ENCODE results near the gene FASTK. TPM values are rescaled to one million over a fixed set of nuclear protein-coding genes. Genes with fewer than 3 reads are reported as not detected.

Gene FASTK
- total and polyA plus RNA-seq, 2 of the 4 experiments (the other 2 are of a cell fraction) = 53.8 to 115 TPM

- Histone ChIP-seq H3K14ac (replicated peaks; ENCODE audit: low read depth, low read length) (no peak overlapping the region), H3K4me2 (ENCODE audit: low read depth, low read length) (no peak overlapping the region), H3K4ac (ENCODE audit: low read depth, low read length) (no peak overlapping the region), H3K27me3 (ENCODE audit: control insufficient read depth, insufficient read depth, low read length) (no peaks in the 10 kb centered on the region), H3K9ac (ENCODE audit: low read depth, low read length) (no peak overlapping the region), H3K9me1 (ENCODE audit: insufficient read depth, low read length) (peaks cover 21% of the 10 kb centered on the region), H3K36me3 (ENCODE audit: control insufficient read depth, insufficient read depth, low read length) (peaks cover 5% of the 10 kb centered on the region), H4K5ac (ENCODE audit: low read depth, low read length) (no peak overlapping the region), H4K20me1 (ENCODE audit: insufficient read depth, low read length) (peaks cover 84% of the 10 kb centered on the region), H3K56ac (ENCODE audit: extremely low read depth, insufficient read depth, low read length) (no peak overlapping the region), H3K4me1 (ENCODE audit: control insufficient read depth, insufficient read depth, low read length) (peaks cover 13% of the 10 kb centered on the region), H3K27ac (ENCODE audit: insufficient read depth, low read length) (no peak overlapping the region), H4K91ac (ENCODE audit: insufficient read depth, low read depth, low read length) (no peak overlapping the region), H3K23ac (ENCODE audit: low read depth, low read length) (no peak overlapping the region), H2BK15ac (ENCODE audit: low read depth, low read length) (no peak overlapping the region), H2AK5ac (ENCODE audit: low read depth, low read length) (no peak overlapping the region), H3K18ac (ENCODE audit: low read depth, low read length) (no peak overlapping the region), H2AK9ac (replicated peaks; ENCODE audit: low read depth, low read length, poor library complexity) (no peak overlapping the region), H3K9me3 (ENCODE audit: control insufficient read depth, insufficient read depth, low read length) (no peaks in the 10 kb centered on the region), H2BK5ac (ENCODE audit: low read depth, low read length, poor library complexity, severe bottlenecking) (no peak overlapping the region), H3K79me1 (ENCODE audit: low read depth in 1 of 2, low read length in 2 of 2) (peaks cover 29 to 93% of the 10 kb centered on the region in 2 experiments), H4K8ac (ENCODE audit: low read depth in 2 of 2, low read length in 2 of 2) (no peak overlapping the region), H2BK20ac (ENCODE audit: low read depth, low read length) (no peak overlapping the region), H2AFZ (replicated peaks; ENCODE audit: low read length, poor library complexity) (no peak overlapping the region), H2BK120ac (ENCODE audit: low read depth, low read length) (no peak overlapping the region), H3K4me3 (ENCODE audit: insufficient read depth, low read depth, low read length) (no peak overlapping the region)
- TF ChIP-seq CHD1 (IDR thresholded peaks at IDR 0.05; ENCODE audit: low read depth, low read length) = no peak
- TF ChIP-seq ELK1 (IDR thresholded peaks at IDR 0.05; ENCODE audit: borderline replicate concordance, low read depth, low read length) = no peak
- TF ChIP-seq RFX5 (IDR thresholded peaks at IDR 0.05; ENCODE audit: low read depth, low read length) = no peak
- TF ChIP-seq MXI1 (IDR thresholded peaks at IDR 0.05; ENCODE audit: borderline replicate concordance, low read depth, low read length) = no peak
- TF ChIP-seq CTCF (conservative IDR thresholded peaks at IDR 0.05; ENCODE audit: low read depth, low read length) = no peak
- WGBS, 2 experiments (ENCODE audit: extremely low coverage in 2 of 2, insufficient read length in 1 of 2) = 100% methylated on average over 1 of the region's 10 CpGs; no CpG with 5 or more reads in 1 of the 2 experiments
- in situ Hi-C loops (cut with MboI; ENCODE audit: low sequenced_read_pairs) = loop anchor here (10.0 to 25.0 kb wide), 2 partner anchors 203 to 321 kb away; no protein-coding TSS in a partner anchor
- intact Hi-C loops (cut with micrococcal nuclease) = no loop called here
- no TSS peak for BruUV-seq (replicated peaks)
- ChIA-PET CTCF (interaction anchor here (1.7 kb wide), 1 partner anchor 17 kb away, joined by 5 read pairs; no protein-coding TSS in a partner anchor), POLR2A (ENCODE audit: unreplicated experiment) (interaction anchor here (0.7 kb wide), 1 partner anchor 19 kb away, joined by 5 read pairs; no protein-coding TSS in a partner anchor)
- dilution Hi-C loops (cut with HindIII; ENCODE audit: low sequenced_read_pairs, unreplicated experiment) = no loop called here
- DNase-seq = no peak
- no peak for ATAC-seq (ENCODE audit: low read depth)
These were observed 27.3 kb upstream of the FASTK start for GRCh38 chr7:151107882-151108281.
